DLD1 (cell line): Measurements from ENCODE around the gene RAB11FIP4.
"Not testable (repeated sequence)": the region's sequence is repeated elsewhere in the genome, so short reads cannot be mapped to it uniquely, and the experiment has no call there.

Source experiments
- in situ Hi-C: cut with HindIII; loops from 2 replicates; pipeline ENCODE4 v1.10.0; 2017; ENCODE audit warnings: low sequenced_read_pairs

The RAB11FIP4 gene, protein sequence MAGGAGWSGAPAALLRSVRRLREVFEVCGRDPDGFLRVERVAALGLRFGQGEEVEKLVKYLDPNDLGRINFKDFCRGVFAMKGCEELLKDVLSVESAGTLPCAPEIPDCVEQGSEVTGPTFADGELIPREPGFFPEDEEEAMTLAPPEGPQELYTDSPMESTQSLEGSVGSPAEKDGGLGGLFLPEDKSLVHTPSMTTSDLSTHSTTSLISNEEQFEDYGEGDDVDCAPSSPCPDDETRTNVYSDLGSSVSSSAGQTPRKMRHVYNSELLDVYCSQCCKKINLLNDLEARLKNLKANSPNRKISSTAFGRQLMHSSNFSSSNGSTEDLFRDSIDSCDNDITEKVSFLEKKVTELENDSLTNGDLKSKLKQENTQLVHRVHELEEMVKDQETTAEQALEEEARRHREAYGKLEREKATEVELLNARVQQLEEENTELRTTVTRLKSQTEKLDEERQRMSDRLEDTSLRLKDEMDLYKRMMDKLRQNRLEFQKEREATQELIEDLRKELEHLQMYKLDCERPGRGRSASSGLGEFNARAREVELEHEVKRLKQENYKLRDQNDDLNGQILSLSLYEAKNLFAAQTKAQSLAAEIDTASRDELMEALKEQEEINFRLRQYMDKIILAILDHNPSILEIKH

DNA sequence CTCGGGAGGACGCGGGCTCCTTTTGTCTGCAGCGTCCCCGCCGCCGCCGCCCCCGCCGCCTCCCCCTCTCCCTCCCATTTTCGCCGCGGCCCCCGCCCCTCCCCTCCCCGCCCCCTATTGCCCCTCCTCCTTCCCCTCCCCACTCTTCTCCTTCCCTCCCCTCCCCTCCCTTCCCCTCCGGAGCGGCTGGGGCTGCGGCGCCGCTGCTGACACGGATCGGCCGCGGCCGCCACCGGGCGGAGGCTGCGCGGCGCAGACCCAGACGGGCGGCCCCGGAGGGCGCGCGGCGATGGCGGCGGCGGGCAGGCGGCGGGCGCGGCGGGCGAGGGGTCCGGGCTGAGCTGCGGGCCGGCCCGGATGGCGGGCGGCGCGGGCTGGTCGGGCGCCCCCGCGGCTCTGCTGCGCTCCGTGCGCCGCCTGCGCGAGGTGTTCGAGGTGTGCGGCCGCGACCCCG is at the start of gene RAB11FIP4:
RAB11FIP4 (plus strand) TSS at position 180 of the 454 bp plus-strand sequence; CDS start at position 358, 178 bp downstream.
- in situ Hi-C loops = no loop called here

- in situ Hi-C loops = not testable (repeated sequence)
Measured at GRCh38 chr17:31345191-31345747, 46.2 kb upstream of the RAB11FIP4 start.

DNA sequence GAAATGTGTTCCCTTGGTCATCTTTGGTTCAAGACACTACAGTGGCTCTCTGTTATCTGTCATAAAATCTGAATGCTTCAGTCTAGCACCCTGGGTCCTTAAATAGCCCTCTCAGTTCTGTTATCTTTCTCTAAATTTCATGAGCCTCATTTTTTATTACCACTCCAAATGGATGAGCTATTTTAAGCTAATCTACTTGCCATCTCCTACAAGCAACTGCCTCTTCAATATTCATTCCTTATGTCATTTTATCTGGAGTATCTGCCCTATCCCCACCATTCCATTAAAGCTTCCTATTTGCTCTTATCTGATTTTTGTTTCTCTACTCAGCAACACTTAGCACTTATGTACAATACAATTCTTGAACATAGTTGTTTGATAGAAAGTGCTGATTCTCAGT is 42.0 kb upstream of the RAB11FIP4 start:
- in situ Hi-C loops = no loop called here

DNA sequence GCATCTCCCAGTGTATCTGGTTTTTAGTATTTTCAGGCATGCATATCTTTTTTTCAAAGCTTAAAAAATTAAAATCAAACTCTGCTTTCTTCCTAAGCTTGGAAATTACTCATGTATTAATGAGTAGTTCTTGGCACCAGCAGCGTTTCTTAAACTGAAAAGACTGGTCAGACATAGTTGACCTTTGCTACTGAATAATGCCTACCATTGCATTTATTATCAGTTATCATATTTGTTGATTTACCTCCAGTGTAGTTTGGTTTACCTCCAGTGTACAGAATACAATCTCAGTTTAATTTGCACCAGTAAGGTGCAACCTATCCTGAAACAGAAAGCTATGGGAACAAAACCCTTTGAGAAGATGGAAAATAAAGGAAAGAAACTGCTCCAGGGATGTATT is 35.5 kb upstream of the RAB11FIP4 start:
- in situ Hi-C loops = no loop called here

GRCh38 chr17:31357091-31357490 is 34.4 kb upstream of the RAB11FIP4 start:
- in situ Hi-C loops = no loop called here

- in situ Hi-C loops = no loop called here
Measured at GRCh38 chr17:31357839-31358394, 33.6 kb upstream of the RAB11FIP4 start.

DNA sequence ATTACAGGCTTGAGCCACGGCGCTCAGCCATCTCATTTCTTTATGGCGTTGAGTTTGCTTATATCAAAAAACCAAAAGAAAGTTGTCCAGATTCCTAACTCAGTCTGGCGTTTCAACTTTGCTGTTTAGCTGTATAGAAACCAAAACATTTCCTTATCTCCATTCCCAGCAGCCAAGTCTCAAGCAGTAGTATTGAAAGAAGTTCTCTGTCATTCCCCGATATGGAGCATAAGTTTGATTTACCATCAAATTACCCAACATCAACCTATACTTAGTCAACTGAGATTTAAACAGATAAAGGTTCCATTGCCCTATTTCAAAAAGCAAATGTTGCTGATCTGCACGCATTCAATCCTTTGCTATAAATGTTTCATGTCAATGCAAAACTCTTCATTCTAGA is 27.5 kb upstream of the RAB11FIP4 start:
- in situ Hi-C loops = no loop called here

GRCh38 chr17:31366088-31366487 is 25.4 kb upstream of the RAB11FIP4 start:
- in situ Hi-C loops = no loop called here

- in situ Hi-C loops = no loop called here
Measured at GRCh38 chr17:31369266-31369665, 22.2 kb upstream of the RAB11FIP4 start.

DNA sequence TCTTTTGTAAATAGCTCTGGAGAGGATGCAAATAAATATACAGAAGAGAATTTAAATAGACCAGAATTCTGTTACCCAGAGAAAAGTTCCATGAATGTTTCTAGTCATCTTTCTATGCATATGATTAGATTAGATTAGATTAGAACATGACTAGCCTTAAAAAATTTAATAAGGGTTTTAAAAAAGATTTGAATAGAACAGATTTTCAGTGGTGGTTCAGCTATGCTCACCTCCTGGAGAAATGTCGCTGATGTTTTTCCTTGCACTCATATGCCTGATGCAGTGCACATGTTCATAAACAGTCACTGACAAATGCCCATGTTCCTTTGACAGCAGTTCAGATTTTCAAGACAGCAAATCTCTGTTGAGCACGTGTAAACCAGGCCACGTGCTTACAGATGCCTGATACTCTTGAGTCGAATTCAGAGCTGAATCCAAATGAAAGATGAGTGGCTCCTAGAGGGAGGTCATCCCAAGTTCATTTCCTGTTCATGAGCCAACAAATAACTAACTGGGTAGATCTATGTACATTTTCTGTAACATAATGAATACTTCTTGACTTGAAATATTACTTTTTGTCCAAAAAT is 19.9 kb upstream of the RAB11FIP4 start:
- in situ Hi-C loops = no loop called here

DNA sequence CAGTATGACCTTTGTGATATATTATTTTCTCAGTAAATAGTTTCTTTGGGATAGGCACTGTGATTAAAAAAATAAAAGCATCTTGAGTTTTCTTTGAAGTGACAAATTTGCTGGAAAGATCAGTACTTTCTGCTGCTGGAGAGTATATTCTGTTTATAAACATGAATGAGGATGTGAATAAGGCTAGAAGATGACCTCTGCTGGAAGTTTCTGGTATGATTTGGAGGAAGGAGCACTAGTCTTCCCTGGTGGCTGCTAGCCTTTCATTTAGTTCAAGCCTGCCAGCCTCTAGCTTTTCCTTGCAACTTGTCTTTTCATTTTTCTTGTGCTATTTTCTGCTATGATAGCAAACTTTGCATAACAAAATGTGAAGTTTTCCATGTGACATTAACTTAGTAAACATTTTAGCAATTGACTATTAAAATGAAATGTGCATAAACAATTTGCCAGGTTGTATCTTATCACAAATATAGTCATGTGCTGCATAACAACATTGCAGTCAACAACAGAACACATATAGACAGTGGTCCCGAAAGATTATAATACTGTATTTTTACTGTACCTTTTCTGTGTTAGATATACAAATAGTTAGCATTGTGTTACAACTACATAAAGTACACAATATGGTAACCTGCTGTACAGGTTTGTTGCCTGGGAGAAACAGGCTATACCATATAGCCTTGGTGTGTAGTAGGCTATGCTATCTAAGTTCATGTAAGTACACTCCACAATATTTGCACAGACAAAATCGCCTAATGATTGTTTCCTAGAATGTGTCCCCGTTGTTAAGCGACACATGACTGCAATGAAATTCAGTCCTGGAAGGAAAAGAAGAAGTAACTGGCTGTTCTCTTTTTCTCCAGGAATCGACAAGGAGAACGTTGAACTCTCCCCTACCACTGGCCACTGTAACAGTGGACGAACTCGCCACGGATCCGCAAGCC is 18.1 kb upstream of the RAB11FIP4 start:
- in situ Hi-C loops = no loop called here

DNA sequence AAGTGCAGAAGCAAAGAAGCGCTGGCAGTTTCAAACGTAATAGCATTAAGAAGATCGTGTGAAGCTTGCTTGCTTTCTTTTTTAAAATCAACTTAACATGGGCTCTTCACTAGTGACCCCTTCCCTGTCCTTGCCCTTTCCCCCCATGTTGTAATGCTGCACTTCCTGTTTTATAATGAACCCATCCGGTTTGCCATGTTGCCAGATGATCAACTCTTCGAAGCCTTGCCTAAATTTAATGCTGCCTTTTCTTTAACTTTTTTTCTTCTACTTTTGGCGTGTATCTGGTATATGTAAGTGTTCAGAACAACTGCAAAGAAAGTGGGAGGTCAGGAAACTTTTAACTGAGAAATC is 17.4 kb upstream of the RAB11FIP4 start:
- in situ Hi-C loops = no loop called here

GRCh38 chr17:31374503-31374902 is 17.0 kb upstream of the RAB11FIP4 start:
- in situ Hi-C loops = no loop called here

- in situ Hi-C loops = no loop called here
Measured at GRCh38 chr17:31378638-31379037, 12.8 kb upstream of the RAB11FIP4 start.

- in situ Hi-C loops = no loop called here
Measured at GRCh38 chr17:31379597-31380205, 11.8 kb upstream of the RAB11FIP4 start.

DNA sequence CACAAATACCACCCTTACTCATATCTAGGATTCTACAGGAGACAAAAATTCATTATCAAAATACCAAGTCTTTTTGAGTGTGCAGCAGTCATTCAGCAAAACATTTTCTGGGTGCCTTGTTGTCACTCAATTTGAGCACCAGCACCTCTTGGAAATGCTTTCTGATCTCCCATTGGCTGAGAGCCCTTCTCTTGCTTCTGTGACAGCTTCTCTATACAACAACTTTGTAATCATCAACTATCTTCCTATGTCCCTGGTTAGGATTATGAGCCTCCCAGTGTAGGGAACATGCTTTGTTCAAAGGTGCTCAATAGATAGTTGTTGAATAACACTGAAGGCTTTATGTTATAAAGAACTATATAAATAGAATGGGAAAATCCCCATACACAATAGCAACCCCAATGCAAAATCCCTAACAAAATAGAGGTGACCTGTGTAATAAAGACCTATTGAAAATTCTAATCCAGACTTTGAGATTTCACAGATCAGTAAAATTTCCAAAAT is 10.3 kb upstream of the RAB11FIP4 start:
- in situ Hi-C loops = no loop called here

GRCh38 chr17:31382668-31383275 is 8.7 kb upstream of the RAB11FIP4 start:
- in situ Hi-C loops = not testable (repeated sequence)

GRCh38 chr17:31383488-31383887 is 8.0 kb upstream of the RAB11FIP4 start:
- in situ Hi-C loops = not testable (repeated sequence)
